ENCODE results near the gene CREM.
"Not testable (repeated sequence)": the region's sequence is repeated elsewhere in the genome, so short reads cannot be mapped to it uniquely, and the experiment has no call there.

Gene CREM

DNA sequence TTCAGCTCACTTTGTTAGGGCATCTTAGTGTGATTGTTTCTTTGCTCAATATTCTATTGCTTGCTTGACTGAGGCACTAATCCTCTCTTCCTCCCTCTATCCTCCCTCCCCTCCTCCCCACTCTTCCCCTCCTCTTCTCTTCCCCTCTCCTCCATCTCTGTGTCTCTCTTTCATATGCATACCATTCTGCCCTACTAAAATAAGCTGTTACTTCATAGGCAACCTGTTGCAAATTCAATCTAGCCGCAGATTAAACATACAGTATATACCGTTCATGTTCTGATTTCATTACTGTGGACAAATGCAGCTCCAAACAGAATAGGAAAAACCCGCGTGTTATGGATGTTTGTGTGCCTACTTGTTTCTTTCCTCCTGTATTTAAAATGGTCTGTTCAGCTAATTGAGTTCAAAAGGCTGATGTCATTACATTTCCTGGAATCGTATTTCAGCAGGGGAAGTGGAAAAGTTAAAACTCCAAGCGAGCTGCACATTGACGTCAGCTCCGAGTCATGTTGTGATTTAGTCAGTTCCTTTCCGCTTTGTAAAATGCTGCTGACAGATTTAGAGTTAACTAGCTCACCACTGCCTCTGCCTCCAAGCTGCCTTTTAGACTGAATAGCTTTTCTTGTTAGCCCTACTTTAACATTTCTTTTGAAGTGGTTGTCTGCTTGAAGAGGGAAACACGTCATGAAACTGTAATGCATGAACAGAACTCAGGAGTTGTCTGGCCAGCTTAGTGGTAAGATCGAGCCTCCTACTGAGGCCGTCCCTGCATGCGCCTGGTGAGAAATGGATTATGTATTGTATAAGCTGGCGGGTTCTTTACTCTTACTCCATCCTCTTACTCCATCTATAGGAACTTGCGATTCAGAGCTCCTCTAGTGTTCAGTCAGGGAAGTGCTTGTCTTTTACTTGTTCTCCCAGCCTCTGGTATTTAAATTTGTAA lies 69.0 kb downstream of the CREM start:
- DNase-seq, result peak; percentile 55

DNA sequence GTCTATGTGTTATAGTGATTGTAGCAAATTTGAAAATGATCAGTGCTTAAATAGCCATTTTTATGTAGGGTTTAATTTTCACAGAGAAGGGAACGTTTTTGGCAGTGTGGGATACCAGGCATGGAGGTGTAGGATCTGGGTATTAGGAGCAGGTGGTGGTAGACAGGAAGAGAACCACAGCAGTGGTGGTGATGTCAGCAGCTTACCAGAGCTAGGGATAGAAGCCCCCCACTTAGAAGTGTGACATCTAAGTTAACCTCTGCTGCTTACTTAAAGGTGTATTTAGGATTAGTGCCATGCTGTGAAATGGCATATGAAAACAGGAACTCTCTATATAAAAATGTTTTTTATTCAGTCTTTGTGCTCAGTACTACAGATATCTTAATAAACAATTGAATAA lies 73.8 kb downstream of the CREM start:
- no peak for DNase-seq

DNA sequence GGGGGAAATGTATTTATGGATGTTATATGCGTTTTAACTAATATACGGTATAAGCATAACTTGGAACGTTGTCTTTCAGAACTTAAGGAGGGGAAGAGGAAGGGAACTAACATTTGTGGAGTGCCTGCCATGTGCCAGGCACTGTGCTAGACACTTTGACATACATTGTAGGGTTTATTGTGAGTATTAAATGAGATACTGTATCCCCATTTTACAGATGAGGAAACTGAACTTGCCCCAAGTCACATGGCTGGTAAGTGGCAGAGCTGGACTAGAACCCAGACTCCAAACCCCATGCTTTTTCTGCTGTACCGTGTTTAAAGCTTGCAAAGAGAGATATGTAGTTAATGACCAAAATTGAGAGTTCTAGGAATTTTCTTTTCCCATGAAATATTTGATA lies 74.6 kb downstream of the CREM start:
- no peak for DNase-seq

DNA sequence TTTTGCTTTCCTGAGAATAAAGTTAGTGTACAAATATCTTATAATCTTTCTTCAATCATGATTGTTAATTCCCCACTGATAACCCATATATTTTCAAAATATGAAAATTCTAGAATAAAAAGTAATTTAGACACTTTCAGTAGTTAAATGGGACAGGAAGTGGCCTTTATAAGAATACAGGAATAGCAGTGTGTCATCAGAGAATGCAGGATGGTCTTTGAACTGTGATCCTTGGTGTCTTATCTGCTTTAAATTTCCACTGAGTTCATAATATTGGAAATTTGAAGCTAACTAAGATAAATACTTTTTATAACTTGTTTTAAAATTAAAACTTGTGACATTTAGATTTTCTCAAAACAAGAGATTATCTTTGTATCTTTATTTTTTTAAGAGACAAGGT lies 75.4 kb downstream of the CREM start:
- no peak for DNase-seq

DNA sequence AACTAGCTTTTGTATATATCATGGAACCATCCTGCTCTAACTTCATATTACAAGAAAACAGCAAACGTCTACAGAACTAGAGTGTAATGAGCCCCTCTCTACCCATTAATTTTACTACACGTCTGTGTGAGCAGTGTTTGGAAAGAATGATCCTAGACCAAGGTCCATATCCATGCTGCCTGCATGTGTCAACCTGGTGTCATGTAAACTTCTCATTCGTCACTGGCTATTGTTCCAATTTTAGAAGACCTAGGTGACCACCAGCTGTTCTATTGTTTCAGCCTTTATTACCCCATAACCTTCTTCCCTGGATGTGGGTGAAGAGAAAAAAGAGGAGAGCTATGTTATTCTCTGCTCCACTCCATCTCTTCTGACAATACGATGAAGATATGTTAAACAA lies 77.1 kb downstream of the CREM start:
- no peak for DNase-seq

DNA sequence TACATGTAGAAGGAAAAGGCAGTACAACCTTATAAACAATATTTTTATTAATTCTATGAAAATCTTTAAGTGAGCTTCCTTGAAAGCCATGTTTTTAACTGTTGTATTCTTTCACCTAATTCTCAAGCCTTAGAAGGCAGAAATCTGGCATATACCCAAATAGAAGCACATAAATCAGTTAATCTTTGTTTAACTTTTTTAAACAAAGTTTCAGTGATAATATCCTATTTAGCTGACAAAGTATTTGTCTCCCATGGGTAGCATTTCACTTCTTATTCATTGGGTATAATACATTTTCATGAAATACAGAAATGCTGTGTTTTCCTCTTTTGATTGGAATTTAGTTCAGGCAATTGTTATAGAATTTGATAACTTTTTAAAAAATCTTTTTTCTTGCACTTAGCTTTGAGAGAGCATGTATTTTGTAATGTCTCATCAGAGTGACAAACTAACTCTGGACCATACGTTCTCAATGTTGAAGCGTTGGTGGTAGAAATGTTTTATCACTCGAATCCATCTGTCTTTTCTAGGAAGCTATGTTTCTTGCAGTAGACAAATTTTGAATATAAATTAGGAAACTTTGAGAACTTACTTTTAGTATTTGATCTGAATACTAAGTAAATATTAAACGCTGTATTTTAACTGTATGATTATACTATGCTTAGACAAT lies 78.1 kb downstream of the CREM start:
- no peak for DNase-seq

DNA sequence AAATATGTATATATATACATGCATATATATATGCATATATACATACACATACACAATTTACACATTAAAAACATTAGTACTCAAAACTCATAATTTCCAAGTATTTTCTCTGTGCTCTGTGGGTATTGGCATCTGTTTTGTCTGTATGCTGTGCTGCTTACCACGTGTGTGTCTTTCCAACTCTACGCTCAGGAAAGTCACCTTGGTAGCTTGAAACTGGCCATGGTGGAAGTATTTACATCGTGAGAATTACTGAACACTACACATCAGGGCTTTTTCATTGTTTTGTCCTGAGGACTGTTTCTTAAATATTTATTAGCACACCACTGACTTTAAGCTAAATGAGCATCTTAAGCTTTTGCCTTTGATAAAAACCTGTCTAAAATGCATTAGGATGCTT lies 79.6 kb downstream of the CREM start:
- DNase-seq, result no peak

DNA sequence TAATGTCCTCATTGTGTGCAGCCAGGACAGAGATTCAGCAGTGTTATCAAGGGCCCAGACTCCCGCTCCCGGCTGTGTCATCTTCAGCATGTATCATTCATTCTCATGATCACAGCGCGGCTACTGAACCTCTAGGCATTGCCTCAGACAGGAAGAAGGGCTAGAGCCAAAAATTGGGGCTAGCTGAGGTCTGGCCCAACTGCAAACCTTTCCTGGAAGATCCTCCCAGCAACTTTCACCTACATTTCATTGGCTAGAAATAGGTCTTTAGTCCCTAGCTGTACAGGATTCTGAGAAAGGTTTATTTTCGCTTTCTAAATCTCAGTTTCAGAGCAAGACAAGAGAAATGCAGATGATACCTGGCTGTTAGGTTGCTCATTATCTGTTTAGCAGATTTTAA lies 81.9 kb downstream of the CREM start:
- DNase-seq, result no peak

DNA sequence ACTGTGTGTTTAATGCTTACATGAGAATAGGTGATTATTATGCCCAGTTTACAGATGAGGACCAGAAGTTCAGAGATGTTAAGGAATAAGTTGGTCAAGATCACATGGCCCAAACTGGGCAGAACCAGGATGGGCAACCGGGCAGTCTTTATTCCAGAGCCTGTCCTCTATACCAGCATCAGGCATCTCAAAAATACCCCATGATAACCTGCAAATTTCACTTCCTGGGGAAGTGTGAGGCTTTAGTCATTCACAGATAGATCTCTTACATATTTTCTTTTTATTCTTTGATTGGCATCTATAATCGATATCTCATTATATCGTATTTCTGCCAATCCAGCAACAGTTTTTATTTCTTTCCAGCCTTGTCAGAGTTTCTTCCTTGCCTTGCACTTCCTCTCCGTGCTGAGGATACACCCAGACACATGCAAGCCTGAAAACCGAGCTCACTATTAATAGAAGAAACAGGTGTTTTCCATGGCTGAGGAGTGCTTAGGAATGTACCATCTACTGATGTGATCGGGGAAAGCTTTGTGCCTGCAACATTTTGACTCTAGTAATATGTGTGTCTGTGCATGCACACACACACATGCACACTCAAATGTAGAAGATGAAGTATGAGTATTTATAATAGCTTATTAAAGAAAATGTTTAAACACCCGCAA lies 82.4 kb downstream of the CREM start:
- DNase-seq, result no peak

DNA sequence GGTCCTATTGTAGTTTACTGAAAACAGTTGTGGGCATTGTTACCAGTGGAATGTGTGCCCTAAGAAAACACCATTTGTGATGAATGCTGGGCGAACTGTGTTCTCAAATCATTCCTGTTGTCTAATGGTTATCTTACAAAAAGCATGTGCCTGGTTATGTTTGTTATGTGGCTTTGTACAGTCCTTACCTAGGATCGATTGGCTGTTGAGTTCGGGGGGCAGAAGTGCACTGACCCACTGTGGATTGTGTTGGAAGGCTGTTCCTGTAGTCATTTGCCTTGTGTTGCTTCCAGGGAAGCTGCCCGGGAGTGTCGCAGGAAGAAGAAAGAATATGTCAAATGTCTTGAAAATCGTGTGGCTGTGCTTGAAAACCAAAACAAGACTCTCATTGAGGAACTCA lies 84.3 kb downstream of the CREM start:
- no peak for DNase-seq

DNA sequence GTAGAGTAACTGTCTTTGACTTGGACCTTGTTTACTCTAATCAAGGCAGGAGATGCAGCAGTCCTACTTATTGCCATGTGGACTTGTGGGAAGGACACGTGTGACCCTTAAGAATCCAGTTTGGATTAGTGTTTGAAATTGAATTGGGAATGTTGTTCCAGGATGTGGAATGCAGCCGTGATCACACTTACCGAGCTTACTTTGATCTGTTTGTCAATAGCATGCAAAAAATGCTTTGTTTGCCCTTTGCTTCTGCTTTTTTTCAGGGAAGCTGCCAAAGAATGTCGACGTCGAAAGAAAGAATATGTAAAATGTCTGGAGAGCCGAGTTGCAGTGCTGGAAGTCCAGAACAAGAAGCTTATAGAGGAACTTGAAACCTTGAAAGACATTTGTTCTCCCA lies 84.7 kb downstream of the CREM start:
- no peak for DNase-seq

DNA sequence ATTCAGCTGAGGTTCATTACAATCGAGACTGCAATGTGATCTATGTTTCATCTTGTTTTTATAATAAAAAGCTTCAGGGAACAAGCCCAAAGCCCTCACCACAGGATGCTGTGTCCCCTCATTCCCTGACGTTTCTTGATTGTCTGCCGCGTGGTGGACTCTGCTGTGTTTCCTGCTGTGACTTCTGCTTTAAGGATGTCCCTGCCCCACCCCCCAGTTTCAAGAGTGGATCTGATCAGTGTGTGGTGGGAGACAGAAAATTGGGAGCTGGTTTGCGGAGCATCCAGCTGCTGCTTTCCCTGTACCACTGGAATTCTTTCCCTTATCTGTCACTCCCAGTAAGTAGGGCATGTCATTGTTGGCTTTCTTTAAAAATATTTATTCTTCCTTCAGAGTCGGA lies 86.2 kb downstream of the CREM start:
- DNase-seq, result no peak

DNA sequence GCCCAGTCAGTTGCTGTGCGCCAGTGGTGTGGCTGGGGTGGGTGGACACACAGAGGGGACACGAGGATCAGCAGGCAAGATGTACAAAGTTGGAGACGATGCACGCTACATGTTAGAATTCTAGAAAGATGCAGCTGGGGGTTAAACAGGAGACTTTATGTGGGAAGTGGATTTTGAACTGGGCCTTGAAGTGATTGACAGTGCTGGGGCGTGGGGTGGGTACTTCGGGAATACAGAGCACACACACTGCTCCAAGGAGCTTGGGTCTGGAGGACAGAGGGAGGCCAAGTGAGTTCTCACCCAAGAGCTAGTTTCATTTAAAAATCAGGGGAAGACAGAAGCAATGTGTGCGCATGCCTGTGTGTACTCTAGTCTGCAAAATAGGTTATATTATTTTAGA lies 87.1 kb downstream of the CREM start:
- no peak for DNase-seq

DNA sequence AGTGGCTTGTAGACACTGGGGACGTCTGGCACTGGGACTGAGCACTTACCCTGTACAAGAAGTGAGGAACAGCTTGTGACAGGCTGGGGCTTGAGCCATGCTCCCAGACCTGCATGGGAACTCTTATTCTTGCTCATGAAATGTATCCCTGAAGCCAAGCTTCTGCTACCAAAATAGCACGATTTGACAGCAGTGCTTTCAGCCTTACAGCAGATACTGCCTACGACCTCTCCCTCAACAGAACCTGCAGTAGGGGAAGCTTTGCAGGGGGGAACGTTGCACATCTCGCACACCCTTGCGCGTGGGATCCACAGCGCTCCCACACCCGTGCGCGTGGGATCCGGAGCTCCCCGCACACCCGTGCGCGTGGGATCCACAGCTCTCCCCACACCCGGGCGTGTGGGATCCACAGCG lies 88.0 kb downstream of the CREM start:
- DNase-seq, result no peak

DNA sequence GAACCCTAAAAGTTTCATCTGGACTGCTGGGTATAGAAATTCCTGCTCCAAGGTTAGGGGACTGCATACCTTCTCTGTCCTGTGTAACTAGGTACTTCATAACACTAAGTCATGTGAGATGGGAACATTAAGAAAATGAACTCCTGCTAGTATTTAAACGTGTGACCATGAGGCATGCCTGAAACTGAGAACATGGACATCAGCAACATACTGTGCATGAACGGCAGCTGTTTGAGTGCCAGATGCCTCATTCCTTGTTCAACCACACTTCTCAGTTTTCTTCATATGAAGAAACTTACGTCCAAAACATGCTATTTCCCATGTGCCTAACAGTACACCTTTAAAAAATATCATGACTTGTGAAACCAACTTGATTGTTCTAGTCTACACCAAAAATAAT lies 88.5 kb downstream of the CREM start:
- DNase-seq, result no peak

DNA sequence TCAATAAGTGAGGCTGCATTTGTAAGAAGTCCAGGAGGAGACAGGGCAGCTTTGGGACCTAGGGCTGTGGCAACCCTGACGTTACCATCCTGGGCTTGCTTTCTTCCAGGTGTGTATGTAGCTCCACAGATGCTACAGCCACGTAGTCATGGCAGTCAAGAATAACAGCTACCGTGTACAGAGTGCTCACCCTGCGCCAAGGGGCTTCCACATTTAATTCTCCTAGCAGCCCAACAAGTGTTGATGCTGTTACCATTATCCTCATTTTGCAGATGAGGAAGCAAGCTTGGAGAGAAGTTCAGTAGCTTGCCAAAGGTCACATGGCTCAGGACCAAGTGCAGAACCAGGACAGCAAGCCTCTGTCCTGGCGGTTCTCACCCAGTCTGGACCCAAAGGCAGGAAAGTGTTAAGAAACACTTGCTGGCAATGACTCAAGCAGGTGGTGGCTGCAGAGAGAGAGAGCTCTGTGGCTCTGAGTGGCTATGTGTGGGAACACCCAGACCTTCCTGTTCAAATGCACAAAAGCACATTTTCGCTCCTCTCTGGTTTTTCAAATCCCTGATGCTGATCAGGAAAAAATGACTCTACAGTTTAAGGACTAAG lies 89.8 kb downstream of the CREM start:
- no peak for DNase-seq

DNA sequence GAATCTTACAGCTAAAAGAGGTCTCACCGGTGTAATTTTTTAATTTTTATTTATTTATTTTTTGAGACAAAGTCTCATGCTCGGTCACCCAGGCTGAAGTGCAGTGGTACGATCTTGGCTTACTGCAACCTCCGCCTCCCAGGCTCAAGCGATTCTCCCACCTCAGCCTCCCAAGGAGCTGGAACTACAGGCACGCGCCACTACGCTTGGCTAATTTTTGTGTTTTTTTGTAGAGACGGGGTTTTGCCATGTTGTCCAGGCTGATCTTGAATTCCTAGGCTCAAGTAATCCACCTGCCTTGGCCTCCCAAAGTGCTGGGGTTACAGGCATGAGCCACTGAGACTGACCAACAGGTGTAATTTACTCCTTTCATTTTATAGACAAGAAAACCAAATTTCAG lies 90.3 kb downstream of the CREM start:
- DNase-seq, result not testable (repeated sequence)

DNA sequence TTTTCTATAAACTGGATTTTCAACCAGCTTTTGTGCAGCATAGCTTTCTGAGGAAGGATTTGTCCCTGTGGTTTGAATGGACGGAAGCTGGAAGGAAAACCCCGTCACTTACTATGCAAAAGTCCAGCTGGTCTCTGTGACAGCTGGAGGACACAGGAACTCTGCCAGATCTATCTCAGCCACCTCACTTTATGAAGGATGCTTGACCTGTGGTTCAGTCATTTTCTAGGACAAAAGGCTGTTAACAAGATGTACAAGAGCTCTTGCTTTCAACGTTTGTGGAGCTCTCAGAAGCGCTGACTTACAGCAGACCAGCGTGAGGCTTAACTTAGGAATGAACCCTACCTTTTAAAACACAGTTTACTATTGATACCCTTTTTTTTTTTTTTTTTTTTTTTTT lies 90.8 kb downstream of the CREM start:
- no peak for DNase-seq

DNA sequence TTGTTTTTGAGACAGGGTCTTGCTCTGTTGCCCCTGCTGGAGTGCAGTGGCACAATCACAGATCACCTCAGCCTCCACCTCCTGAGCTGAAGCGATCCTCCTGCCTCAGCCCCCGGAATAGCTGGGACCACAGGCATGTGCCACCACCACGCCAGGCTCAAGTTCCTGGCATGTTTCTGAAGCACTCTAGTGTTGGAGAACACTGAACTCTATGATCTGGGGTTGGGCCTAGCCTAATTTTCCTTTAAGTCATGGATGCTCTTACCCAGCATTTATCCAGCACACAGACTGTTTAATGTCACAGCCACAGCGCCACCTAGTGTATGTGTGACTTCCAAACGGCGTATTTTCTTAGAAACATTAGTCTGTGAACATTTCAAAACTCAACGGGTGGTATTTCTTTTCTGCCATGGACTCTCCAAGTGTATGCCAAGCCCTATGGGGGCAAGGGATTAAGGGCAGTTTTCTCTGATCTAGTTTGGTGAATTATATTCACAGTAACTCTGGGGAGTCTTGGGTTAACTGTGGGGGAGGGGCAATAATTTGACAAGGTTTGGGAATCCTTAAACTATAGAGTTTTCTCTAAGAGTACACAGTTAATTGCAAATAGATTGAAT lies 91.8 kb downstream of the CREM start:
- DNase-seq, result peak; percentile 58

DNA sequence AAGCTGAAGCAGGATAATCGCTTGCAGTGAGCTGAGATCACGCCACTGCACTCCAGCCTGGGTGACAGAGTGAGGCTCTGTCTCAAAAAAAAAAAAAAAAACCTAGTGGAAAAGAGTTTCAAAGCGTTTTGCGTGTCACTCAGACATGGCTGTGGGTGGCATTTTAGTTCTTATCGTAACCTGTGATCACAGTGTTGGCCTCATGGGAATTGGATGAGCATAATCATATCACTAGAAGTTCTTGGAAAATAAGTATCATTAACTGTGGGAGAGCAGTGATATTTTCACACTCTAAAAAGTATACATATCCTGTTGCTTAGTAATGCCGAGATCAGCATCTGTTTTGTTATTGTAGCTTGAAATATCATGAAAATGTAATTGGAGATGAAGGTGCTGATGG lies 92.6 kb downstream of the CREM start:
- no peak for DNase-seq

DNA sequence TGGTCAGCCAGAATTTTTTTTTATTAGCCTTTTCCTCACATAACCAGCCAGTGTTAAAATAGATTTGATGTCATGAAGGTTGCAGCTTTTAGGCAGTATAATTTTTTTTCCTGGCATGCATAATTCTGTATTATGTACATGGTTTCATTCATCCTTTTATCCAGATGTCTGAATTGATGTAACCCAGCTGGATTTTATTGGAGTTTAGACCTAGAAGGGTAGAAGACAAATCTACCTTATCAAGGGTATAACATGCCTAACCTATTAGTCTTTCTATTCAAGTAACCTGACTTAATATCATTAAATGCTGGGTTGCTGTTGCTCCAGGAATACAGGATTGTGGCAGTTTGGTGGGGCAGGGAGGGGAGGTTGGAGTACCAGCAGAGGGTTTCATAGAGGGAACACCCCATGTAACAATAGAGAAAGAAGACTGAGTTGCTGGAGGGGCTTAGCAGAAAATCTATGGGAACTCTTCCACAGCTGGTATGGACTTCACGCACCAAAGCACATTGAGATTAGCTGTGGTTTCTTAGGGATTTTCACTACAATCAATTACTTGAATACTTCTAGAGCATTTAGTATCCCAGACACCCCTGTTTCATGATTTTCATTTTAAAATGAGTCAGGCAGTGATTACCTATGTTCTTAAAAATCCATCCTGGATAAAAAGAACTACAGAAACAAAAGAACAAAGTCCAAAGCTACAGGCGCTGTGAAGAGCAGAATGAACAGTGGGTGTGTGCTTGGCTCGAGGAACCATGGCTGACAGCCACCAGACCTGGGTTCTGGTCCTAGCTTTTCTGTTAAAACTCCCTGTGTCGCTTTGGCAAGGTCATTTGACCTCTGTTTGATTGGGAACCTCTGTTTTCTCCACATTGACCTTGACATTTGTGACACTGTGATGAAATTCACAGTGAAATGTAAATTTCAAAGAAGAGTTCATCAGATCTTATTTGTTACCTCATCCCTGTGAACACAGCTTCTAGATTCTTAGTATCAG lies 93.5 kb downstream of the CREM start:
- no peak for DNase-seq

DNA sequence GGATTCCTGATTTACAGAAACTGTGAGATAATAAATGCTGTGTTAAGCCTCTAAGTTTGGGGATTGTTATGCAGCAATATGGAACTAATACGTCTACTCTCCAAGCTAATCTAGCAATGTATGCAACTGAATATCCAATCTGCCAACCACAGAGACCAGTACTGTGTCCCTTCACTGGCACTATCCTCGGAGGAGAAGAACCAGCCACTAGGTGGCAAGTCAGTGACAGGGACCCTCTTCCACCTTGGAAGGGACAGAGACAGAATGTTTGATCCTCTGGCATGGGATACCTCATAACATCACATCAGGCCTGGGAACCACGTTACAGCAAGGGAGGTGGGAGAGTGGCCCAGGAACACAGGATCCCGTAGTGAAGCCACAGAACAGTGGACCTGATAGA lies 96.4 kb downstream of the CREM start:
- no peak for DNase-seq
